ENCODE results near the gene KIAA1671. TPM values are rescaled to one million over a fixed set of nuclear protein-coding genes. Genes with fewer than 3 reads are reported as not detected.
A peak's percentile ranks its signal among the peaks of the same experiment; 100 is the strongest.

KIAA1671 gene
- total and polyA plus RNA-seq, 9 of the 15 experiments (the other 6 are each of a cell fraction or from before 2014, with no cell fraction given): under 0.01 to 0.11 (median 0.02) TPM; not detected in 5

- TF ChIP-seq POLR2G (IDR thresholded peaks at IDR 0.05; ENCODE audit: low read depth, low read length) (0 out of 2 replicates have a peak, but pooled peaks have one; percentile 22), SLC30A9 (CRISPR knock-in tag; IDR thresholded peaks at IDR 0.05) (no peak), PCBP2 (IDR thresholded peaks at IDR 0.05; ENCODE audit: low read depth, low read length, poor library complexity, severe bottlenecking) (no peak), REST (IDR thresholded peaks at IDR 0.05; ENCODE audit: borderline replicate concordance) (peak; percentile 74), REST (CRISPR knock-in tag; IDR thresholded peaks at IDR 0.05; ENCODE audit: low read depth) (no peak), ZKSCAN8 (CRISPR knock-in tag; IDR thresholded peaks at IDR 0.05) (peak; percentile 95), CBX5 (IDR thresholded peaks at IDR 0.05; ENCODE audit: borderline replicate concordance, low read depth) (no peak), SFPQ (IDR thresholded peaks at IDR 0.05; ENCODE audit: low read depth, low read length) (no peak), CTBP1 (IDR thresholded peaks at IDR 0.05; ENCODE audit: borderline replicate concordance) (peak; percentile 31; the same call in 1 of the 2 replicates), ZNF586 (CRISPR knock-in tag; conservative IDR thresholded peaks at IDR 0.05) (no peak), CGGBP1 (CRISPR knock-in tag; IDR thresholded peaks at IDR 0.05) (no peak), EGR1 (conservative IDR thresholded peaks at IDR 0.05) (peak; percentile 82), ZNF589 (CRISPR knock-in tag; IDR thresholded peaks at IDR 0.05; ENCODE audit: low read depth) (no peak), RB1 (IDR thresholded peaks at IDR 0.05; ENCODE audit: low read depth) (peak; percentile 49; the same call in 1 of the 2 replicates), POLR2AphosphoS2 (IDR thresholded peaks at IDR 0.05; ENCODE audit: low read length) (no peak), DIDO1 (tag; IDR thresholded peaks at IDR 0.05; ENCODE audit: low read depth) (no peak)
Measured at GRCh38 chr22:24951942-24952836, at the start of gene KIAA1671 (continued).
